Stomach (tissue), 4 donors: ENCODE measurements around the gene GNG2.

Experiments
- CTCF ChIP-seq, 7 experiments: fragments of 450-650 bp in 4 of 7; fragments of 200-600 bp in 3 of 7; sonication (generic) in 3 of 7; IDR thresholded peaks; one replicate each; pipeline ENCODE4 v1.5.1; 2016 to 2019; ENCODE audit warnings: antibody characterized with exemption in 7 of 7, control low read depth in 2 of 7, mild to moderate bottlenecking in 1 of 7
- EP300 ChIP-seq: sonication (generic); formaldehyde crosslinking; IDR thresholded peaks from one replicate; pipeline ENCODE4 v1.6.1; 2017; ENCODE audit warnings: antibody characterized with exemption
- POLR2A ChIP-seq, 4 donors: fragments of 450-650 bp; IDR thresholded peaks; one replicate each; pipeline ENCODE4 v1.6.1; 2016; ENCODE audit warnings: antibody characterized with exemption in 4 of 4, control low read depth in 2 of 4, mild to moderate bottlenecking in 1 of 4, moderate library complexity in 1 of 4
- POLR2AphosphoS5 ChIP-seq, 3 donors: sonication (generic); formaldehyde crosslinking; IDR thresholded peaks; one replicate each; pipeline ENCODE4 v1.6.1; 2016; ENCODE audit warnings: antibody characterized with exemption in 3 of 3

GRCh38 chr14:51894250-51894649, 33.8 kb downstream of the GNG2 start:
- TF ChIP-seq EP300 (no peak), POLR2A (IDR thresholded peaks at IDR 0.05) (no peak), CTCF (IDR thresholded peaks at IDR 0.05) (no peak), POLR2AphosphoS5 (IDR thresholded peaks at IDR 0.05) (no peak)
